Inflammatory macrophage (primary cell): ENCODE measurements around the gene NUP43.
"Not testable (repeated sequence)": the region's sequence is repeated elsewhere in the genome, so short reads cannot be mapped to it uniquely, and the experiment has no call there.

Experiments used
- DNase-seq, 2 donors: peaks; one replicate each; pipeline ENCODE4 v3.0.0-alpha.2; 2020 to 2022
- total RNA-seq, 18 experiments: gene quantifications; one replicate each; lab custom pipeline; 2026; ENCODE audit warnings: mixed read lengths in 6 of 18, inconsistent platforms in 2 of 18; lab: John Stamatoyannopoulos, UW

NUP43 gene
- total RNA-seq = 13.4 to 73.0 (median 46.1) reads per million in 18 experiments

GRCh38 chr6:149746147-149746946, at the start of gene NUP43:
TSS of gene NUP43 (minus strand) at chr6:149746529. CDS start at chr6:149746495, 34 bp downstream.
- DNase-seq = peak; percentile 95 to 96

DNA sequence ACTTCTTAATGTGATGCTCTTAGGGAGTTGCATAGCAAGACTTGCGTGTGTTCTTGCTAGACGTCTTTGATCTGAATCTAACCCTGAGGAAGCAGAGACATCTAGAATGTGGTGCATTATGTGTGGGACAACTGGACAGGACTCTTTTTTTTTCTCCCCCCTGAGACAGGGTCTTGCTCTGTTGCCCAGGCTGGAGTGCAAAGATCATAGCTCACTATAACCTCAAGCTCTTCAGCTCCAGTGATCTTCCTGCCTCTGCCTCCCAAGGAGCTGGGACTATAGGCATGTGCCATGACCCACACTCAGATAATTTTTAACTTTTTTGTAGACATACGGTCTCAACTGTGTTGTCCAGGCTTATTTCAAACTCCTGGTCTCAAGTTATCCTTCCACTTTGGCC, 37.2 kb upstream of the NUP43 start:
- DNase-seq = no peak

DNA sequence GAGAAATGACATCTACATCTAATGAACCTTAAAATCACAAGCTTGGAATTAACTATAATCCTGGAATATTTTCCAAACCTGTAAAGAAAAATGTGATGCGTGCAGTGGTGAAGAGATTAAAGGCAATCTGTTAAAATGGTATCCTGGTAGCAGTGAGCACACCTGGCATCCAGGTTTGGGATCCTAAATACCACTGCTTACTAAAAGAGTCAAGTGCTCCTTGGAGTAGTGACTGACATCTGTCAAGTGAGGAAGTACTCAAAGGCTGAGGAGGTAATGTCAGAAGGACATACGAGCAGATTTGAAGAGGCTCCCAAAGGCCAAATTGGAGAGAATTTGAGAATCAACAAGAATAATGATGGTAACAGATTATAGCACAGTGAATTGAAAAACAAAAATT, 36.0 kb upstream of the NUP43 start:
- no peak for DNase-seq

- no peak for DNase-seq
These were observed 35.4 kb upstream of the NUP43 start for GRCh38 chr6:149781715-149782114.

- DNase-seq = no peak
These were observed 33.3 kb upstream of the NUP43 start for GRCh38 chr6:149779644-149779963.

DNA sequence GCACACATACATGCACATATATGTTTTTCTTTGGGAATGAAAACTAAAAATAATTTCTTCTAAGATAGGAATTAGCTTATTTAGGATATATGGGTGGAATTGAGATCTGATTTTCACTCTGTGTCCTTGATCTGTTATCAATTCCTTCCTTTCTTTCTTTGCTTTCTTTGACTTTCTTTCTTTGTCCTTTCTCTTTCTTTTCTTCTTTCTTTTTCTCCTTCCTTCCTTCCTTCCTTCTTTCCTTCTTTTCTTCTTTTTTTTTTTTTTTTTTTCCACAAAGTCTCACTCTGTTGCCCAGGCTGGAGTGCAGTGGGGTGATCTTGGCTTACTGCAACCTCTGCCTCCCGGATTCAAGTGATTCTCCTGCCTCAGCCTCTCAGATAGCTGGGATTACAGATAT, 31.3 kb upstream of the NUP43 start:
- DNase-seq = no peak

DNA sequence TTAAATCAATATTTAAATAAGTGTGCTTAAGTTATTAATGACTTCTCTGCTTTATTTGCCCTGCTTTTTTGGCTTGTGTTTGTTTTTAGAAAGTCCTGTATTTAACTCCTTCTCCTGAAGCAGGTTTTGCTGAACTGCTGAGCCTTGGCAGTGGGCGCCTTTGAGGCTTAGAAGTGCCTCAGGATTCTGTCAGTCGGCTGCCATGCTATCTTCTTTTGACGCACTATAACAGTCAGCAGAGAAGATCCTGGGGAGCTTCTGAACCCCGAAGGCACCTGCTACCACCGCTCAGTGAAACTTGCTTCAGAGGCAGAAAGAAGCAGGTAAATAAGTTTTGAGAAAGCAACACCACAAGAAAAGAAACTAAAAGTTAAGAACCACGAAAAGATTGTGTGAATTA, 25.6 kb upstream of the NUP43 start:
- DNase-seq = no peak

GRCh38 chr6:149771185-149771584, 24.9 kb upstream of the NUP43 start:
- no peak for DNase-seq

DNA sequence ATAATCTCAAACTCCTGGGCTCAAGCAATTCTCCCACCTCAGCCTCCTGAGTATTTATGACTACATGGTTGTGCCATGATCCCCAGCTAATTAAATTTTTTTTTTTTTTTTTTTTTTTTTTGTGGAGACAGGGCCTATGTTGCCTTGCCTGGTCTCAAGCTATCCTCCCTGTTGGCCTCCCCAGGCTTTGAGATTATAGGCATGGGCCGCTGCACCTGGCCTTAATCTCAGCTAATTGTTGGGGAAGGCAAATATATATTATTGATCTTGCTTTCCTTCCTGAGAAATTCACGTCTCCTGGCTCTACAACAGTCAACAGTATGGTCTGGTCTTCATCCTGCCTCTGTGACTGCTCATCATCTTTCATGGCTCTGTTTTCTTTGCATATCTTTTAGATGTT, 23.3 kb upstream of the NUP43 start:
- DNase-seq = no peak

- DNase-seq = peak; percentile 35 to 75
These were observed 19.9 kb upstream of the NUP43 start for GRCh38 chr6:149766156-149766769.

- no peak for DNase-seq
These were observed 17.5 kb upstream of the NUP43 start for GRCh38 chr6:149763866-149764265.

GRCh38 chr6:149761438-149761837, 15.1 kb upstream of the NUP43 start:
- peak; percentile 1 to 66 for DNase-seq

DNA sequence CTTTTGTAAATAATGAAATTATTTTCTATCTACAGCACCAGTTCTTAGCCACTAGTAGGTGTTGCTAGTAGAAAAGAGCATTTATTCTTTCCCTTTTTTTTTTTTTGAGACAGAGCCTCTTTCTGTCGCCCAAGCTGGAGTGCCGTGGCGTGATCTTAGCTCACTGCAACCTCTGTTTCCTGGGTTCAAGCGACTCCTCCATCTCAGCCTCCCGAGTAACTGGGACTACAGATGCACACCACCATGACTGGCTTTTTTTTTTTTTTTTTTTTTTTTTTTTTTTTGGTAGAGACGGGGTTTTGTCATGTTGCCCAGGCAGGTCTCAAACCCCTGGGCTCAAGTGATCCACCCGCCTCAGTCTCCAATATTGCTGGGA, 9.9 kb upstream of the NUP43 start:
- DNase-seq = no peak

GRCh38 chr6:149755300-149756260, 9.3 kb upstream of the NUP43 start:
- peak; percentile 25 to 46 for DNase-seq

GRCh38 chr6:149754548-149754947, 8.2 kb upstream of the NUP43 start:
- peak in 1 of 2 donors; percentile 40 for DNase-seq

DNA sequence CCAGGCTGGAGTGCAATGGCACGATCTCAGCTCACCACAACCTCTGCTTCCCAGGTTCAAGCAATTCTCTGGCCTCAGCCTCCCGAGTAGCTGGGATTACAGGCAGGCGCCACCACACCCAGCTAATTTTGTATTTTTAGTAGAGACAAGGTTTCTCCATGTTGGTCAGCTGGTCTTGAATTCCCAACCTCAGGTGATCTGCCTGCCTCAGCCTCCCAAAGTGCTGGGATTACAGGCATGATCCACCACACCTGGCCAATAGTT, 7.0 kb upstream of the NUP43 start:
- DNase-seq = not testable (repeated sequence)

- DNase-seq = peak in 1 of 2 donors; percentile 71
These were observed 6.5 kb upstream of the NUP43 start for GRCh38 chr6:149752600-149753373.

DNA sequence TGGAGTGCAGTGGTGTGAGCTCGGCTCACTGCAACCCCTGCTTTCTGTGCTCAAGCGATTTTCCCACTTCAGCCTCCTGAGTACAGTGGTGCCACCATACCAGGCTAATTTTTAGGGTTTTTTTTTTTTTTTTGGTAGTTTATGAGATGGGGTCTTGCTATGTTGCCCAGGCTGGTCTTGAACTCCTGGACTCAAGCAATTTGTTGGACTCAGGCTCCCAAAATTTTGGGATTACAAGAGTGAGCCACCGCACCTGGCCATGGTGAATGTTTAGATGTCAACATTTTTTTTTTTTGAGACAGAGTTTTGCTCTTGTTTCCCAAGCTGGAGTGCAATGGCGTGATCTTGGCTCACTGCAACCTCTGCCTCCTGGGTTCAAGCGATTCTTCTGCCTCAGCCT, 5.6 kb upstream of the NUP43 start:
- DNase-seq = not testable (repeated sequence)

DNA sequence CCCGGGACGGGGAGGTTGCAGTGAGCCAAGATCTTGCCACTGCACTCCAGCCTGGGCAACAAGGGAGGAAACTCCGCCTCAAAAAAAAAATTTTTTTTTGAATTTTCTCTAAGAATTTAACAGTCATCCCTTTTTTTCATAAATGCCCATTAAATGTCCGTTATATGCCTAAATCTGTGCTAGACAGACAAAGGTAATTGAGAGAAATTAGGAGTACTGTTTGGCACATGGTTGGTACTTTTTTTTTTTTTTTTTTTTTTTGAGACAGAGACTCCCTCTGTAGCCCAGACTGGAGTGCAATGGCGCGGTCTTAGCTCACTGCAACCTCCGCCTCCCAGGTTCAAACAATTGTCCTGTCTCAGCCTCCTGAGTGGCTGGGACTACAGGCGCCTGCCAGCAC, 4.9 kb upstream of the NUP43 start:
- DNase-seq = no peak

DNA sequence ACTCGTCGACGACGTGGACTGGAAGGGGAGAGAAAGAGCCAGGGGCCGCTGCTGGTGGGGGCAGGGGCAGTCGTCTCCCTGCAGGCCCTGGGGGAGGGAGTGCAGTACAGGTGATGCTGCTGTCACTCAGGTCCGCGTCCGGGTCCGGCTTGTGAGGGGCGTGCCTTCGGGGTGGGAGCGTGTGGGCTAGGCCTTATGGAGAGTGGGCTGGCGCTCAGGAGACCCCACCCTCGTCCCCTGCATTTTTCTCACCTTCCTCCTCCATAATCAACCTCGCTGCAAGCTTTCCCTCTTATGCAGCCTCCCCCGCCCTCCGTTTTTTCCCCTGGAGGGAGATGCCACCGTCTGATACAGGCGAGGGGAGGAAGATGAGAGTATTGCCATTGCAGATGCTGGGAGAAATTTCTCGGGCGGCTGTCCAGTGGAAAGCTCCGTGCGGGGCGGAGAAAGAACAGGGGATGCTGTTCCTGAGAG, 3.8 kb upstream of the NUP43 start:
- DNase-seq = peak; percentile 22 to 23

DNA sequence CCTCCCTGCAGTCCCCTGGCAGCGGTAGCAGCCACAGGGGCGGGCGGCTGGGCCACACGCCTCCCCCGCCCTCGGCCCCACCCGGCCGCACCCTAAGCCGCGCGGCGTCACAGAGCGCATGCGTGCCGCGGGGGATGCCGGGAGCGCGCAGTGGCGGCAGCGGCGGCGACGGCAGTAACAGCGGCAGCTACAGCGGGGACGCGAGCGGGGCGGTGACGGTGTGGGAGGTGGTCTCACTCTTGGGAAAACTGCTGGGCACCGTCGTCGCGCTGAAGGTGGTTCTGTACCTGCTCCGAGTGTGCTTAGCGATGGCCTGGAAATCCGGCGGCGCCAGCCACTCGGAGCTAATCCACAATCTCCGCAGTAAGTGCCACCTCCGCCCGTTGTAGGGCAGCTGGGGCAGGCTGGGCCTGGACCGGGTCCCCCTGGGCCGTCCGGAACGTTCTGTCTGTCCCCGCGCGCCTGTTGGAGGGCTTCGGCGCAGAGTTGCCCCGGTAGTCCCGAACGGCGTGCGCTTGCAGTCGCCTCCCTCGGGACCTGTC, 3.3 kb upstream of the NUP43 start, which contains the start of gene PCMT1:
PCMT1 (plus strand) TSS at position 148 of the 542 bp plus-strand sequence; CDS start at position 309, 161 bp downstream.
- DNase-seq = peak; percentile 95 to 97

GRCh38 chr6:149749082-149749593, 2.8 kb upstream of the NUP43 start:
- DNase-seq = not testable (repeated sequence)
